ENCODE measurements around the gene CDKL5.

DNA sequence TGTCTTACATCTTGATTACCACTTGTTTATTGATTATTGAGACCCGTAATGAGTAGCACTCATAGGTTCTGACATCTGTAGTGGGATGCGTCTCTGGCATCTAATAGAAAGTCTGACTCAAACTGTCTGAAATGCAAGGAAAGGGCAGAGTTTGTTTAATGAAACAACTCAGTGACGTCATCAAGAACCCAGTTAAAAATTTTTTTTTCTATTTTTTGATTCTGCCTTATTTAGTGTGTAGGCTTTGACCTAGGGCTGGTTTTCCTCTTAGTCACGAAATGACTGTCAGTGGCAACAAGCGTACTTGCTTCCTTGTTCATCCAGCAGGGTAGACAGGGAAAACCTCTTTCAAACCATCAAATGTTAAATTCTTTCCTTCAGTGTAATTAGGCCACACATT is 3.1 kb upstream of the CDKL5 start:
- TF ChIP-seq, protein P1, sequence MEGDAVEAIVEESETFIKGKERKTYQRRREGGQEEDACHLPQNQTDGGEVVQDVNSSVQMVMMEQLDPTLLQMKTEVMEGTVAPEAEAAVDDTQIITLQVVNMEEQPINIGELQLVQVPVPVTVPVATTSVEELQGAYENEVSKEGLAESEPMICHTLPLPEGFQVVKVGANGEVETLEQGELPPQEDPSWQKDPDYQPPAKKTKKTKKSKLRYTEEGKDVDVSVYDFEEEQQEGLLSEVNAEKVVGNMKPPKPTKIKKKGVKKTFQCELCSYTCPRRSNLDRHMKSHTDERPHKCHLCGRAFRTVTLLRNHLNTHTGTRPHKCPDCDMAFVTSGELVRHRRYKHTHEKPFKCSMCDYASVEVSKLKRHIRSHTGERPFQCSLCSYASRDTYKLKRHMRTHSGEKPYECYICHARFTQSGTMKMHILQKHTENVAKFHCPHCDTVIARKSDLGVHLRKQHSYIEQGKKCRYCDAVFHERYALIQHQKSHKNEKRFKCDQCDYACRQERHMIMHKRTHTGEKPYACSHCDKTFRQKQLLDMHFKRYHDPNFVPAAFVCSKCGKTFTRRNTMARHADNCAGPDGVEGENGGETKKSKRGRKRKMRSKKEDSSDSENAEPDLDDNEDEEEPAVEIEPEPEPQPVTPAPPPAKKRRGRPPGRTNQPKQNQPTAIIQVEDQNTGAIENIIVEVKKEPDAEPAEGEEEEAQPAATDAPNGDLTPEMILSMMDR (IDR thresholded peaks at IDR 0.05), result no peak
- TF ChIP-seq POLR2AphosphoS5 (IDR thresholded peaks at IDR 0.05) (no peak), POLR2A (IDR thresholded peaks at IDR 0.05) (no peak)
